Fibroblast of skin of right biceps (primary cell): ENCODE data around the gene FCER2.
A peak's percentile ranks its signal among the peaks of the same experiment; 100 is the strongest.

ENCODE experiments used
- DNase-seq: peaks from one replicate; pipeline ENCODE4 v3.0.0-alpha.2; 2013

The FCER2 gene

GRCh38 chr19:7699417-7700401, 2.2 kb downstream of the FCER2 start:
- DNase-seq, result no peak

GRCh38 chr19:7699003-7699402, 2.9 kb downstream of the FCER2 start:
- no peak for DNase-seq

GRCh38 chr19:7698583-7698982, 3.3 kb downstream of the FCER2 start:
- no peak for DNase-seq

GRCh38 chr19:7697721-7698287, 4.1 kb downstream of the FCER2 start:
- DNase-seq, result no peak

- no peak for DNase-seq
Observed at GRCh38 chr19:7694499-7694898, 7.4 kb downstream of the FCER2 start.

GRCh38 chr19:7692417-7693088, 9.4 kb downstream of the FCER2 start:
- no peak for DNase-seq

- no peak for DNase-seq
Observed at GRCh38 chr19:7691497-7691896, 10.4 kb downstream of the FCER2 start.

GRCh38 chr19:7690779-7691258, 11.1 kb downstream of the FCER2 start:
- no peak for DNase-seq

GRCh38 chr19:7689165-7689564, 12.8 kb downstream of the FCER2 start:
- DNase-seq, result no peak

GRCh38 chr19:7687177-7687576, 14.8 kb downstream of the FCER2 start:
- DNase-seq, result no peak

GRCh38 chr19:7685546-7686445, 16.1 kb downstream of the FCER2 start:
- no peak for DNase-seq

- DNase-seq, result peak; percentile 28
Observed at GRCh38 chr19:7682175-7682855, 19.6 kb downstream of the FCER2 start.

- peak; percentile 84 for DNase-seq
Observed at GRCh38 chr19:7681340-7682174, 20.4 kb downstream of the FCER2 start.

- peak; percentile 78 for DNase-seq
Observed at GRCh38 chr19:7680606-7681339, 21.2 kb downstream of the FCER2 start, which contains the start of gene TRAPPC5. Gene TRAPPC5, plus strand, starts transcription at chr19:7680833. Its CDS starts 1,421 bp downstream, at chr19:7682254.

GRCh38 chr19:7679771-7680605, 21.9 kb downstream of the FCER2 start:
- DNase-seq, result no peak

- no peak for DNase-seq
Observed at GRCh38 chr19:7678971-7679751, 22.8 kb downstream of the FCER2 start.

- DNase-seq, result no peak
Observed at GRCh38 chr19:7677669-7678311, 24.1 kb downstream of the FCER2 start.

GRCh38 chr19:7676854-7677253, 25.1 kb downstream of the FCER2 start, which contains the start of gene MCEMP1:
Gene MCEMP1, plus strand, starts transcription at chr19:7677090. Its CDS starts 31 bp downstream, at chr19:7677121.
- DNase-seq, result no peak
